Keratinocyte (primary cell): ENCODE measurements around the gene FARP1.

Experiments used
- CTCF ChIP-seq, 3 experiments: IDR thresholded peaks in 1 of 3; conservative IDR thresholded peaks in 1 of 3; optimal IDR thresholded peaks in 1 of 3; 2 replicates in 2 of 3; 3 replicates in 1 of 3; pipeline versions ENCODE3 to v1.5.1; 2011; ENCODE audit warnings: low read length in 3 of 3, mild to moderate bottlenecking in 3 of 3, moderate library complexity in 2 of 3, control low read depth in 1 of 3, inconsistent platforms in 1 of 3; ENCODE audit not compliant: insufficient read depth in 2 of 3; ENCODE audit errors: extremely low read depth in 1 of 3
- EZH2 ChIP-seq: IDR thresholded peaks from one replicate; pipeline ENCODE4 v1.6.1; 2012; ENCODE audit warnings: inconsistent platforms, mild to moderate bottlenecking, low read length, moderate library complexity

GRCh38 chr13:98303858-98304257 is 161.0 kb downstream of the FARP1 start:
- no peak for TF ChIP-seq CTCF (optimal IDR thresholded peaks at IDR 0.05 in 1 of 3, IDR thresholded peaks at IDR 0.05 in 1 of 3, conservative IDR thresholded peaks at IDR 0.05 in 1 of 3; ENCODE audit: extremely low read depth in 1 of 3, insufficient read depth in 2 of 3, low read length in 3 of 3)
- TF ChIP-seq EZH2: no peak
